GM18519 (cell line): ENCODE results near the gene NTN5.
A peak's percentile ranks its signal among the peaks of the same experiment; 100 is the strongest.
"Not testable (repeated sequence)": the region's sequence is repeated elsewhere in the genome, so short reads cannot be mapped to it uniquely, and the experiment has no call there.

Source experiments
- ATAC-seq: cut with Tn5 transposase; IDR thresholded peaks from one replicate; pipeline ENCODE4 v1.9.1; 2021; ENCODE audit warnings: mild to moderate bottlenecking, moderate library complexity; ENCODE audit not compliant: unreplicated experiment, low FRiP score

The NTN5 gene, protein sequence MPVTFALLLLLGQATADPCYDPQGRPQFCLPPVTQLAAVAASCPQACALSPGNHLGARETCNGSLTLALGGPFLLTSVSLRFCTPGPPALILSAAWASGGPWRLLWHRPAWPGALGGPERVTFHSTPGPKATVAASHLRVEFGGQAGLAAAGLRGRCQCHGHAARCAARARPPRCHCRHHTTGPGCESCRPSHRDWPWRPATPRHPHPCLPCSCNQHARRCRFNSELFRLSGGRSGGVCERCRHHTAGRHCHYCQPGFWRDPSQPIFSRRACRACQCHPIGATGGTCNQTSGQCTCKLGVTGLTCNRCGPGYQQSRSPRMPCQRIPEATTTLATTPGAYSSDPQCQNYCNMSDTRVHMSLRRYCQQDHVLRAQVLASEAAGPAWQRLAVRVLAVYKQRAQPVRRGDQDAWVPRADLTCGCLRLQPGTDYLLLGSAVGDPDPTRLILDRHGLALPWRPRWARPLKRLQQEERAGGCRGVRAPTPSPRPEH

DNA sequence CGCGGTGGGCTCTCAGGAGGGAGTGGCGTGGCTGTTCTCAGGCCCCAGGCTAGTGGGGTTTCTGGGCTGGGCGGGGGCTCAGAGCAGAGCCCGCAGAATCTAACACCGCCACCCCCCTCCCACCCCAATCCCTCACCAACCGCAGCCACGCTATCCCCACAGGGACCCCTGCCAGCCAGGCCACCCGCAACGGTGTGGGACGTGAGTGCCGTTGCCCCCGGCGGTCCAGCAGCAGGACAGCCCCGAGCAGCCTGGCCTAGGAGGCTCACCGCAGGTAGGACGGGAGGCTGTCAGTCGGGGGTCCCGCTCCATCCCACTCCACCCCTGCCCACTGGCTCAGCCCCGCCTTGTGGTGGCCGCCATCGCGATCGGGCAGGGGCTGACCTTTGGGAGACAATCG is at the start of gene NTN5:
Gene NTN5, minus strand, starts transcription at position 24 of the 400 bp plus-strand sequence. CDS start 2,031 bp downstream, outside the sequence.
- no peak for ATAC-seq

DNA sequence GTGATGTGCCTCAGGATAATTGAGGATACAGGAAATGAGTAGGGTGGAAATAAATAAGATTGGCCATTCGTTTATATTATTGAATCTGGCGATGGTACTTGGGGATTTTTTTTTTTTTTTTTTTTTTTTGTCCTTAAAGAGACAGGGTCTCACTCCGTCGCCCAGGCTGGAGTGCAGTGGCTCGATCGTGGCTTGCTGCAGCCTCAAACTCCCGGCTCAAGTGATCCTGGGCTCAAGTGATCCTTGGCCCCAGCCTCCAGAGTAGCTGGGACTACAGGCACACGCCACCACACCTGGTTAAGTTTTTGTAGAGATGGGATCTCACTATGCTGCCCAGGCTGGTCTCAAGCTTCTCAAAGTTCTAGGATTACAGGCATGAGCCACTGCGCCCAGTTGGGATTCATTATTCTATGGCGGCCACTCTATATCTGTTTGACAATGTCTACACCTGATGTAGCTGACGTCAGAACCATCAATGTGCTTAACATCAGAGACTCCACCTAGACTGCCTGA is 49.4 kb upstream of the NTN5 start:
- ATAC-seq, result no peak

DNA sequence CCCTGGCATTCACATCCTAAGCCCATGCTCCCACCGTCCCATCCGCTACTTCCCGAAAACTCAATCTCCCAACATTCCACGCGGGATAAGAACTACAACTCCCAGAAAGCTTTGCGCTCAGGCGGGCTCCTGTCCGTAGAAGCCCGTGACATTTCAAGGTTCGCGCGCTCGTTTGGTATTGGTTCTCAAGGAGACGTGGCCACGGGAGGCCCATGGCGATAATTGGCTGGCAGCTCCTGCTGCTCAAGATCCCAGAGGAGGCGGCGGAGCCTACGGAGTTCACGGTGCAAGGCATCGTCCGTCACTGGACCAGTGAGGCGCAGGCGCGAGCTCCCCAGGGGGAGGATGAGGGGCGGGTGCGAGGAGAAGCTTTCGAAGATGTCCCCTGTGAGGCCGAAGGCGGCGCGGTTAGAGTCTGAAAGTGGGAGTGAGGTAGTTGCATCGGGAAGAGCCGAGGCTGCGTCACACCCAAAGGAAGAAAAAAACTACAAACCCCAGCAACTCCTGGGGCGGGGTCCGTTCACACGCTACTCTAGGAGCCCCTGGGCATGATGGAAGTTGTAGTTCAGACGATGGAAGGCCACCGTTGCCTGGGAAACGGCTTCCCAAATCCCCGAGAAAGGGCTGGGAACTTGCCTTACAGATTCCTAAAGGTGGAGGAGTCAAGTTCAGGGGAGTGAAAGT is 47.9 kb upstream of the NTN5 start:
- peak; percentile 75 for ATAC-seq

- ATAC-seq, result no peak
These were observed 47.4 kb upstream of the NTN5 start for GRCh38 chr19:48720251-48720612.

DNA sequence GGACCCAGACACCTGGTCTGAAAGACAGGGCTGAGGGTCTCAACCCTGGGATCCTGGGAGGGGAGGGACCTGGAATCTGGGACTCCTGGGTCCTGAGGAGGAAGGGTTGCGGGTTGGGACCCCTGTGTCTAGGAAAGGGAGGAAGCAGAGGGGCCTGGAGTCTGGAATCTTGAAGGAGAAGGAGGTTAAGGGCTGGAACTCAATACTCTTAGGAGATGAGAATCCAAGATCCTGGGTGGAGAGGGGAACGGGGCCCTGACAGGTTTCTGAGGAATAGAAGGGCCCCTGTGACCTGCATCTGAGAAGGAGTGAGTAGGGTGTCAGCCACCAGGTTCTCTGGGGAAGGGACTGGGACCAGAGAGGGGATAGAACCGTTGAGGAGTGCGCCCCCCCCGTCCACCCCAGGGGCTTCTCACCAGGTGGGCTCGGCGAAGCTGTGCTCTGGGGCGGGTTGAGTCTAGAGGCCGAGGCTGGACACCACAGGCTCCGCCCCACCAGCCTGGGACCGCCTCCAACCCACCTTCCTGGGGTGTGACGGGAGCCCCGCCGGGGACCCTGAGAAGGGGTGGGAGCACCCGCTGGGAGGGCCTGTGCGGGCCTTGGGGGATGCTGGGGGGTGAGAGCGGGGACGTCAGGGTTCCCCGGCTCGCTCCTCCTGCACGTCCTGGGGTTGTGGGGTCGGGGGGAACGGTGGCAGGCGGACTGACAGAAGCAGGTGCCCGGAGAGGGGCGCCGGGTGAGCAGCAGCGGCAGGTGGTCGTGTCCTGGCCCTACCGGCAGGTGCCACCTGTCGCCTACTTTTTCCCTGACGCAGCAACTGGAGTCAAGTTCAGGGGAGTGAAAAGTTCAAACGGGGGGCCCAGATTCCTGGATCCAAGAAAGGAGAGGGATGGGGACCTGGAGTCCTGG is 46.7 kb upstream of the NTN5 start, which contains the start of gene MAMSTR:
Gene MAMSTR, minus strand, starts transcription at position 463 of the 909 bp plus-strand sequence. CDS start 694 bp downstream, outside the sequence.
- ATAC-seq, result no peak

- ATAC-seq, result no peak
These were observed 46.0 kb upstream of the NTN5 start for GRCh38 chr19:48718711-48719231.

GRCh38 chr19:48718106-48718505 is 45.3 kb upstream of the NTN5 start:
- not testable (repeated sequence) for ATAC-seq

DNA sequence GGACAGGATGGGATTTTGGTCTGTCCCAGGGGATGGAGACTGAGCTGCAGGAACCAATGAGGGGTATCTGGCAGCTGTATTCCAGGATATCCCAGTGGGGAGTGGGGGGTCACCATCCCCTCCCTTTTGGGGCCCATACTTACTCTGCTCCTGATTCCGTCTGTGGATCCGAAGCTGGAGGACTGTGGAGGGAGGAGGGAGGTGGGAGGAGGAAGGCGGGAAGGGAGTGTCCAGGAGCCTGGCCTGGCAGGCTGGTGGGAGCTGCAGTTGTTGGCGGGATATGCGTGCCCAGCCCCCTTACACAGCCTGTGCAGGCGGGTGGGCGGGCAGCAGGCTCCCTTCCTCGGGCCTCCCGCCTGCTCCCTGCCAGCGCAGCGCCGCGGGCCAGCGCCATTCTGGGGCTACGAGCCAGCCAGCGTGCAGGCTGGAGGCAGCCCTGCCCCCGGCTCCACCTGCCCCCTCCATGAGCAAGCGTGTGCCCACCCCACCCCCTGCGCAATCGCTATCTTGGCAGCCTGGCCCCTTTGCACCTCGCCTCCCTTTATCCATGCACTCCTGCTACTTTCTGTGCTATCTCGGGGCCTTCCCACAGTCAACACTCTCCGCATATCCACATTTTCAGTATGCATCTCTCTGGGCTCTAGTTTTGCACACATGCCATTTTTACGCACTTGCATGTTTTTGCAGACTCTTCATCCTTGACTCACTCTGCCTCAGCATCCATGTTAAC is 43.9 kb upstream of the NTN5 start:
- no peak for ATAC-seq

- ATAC-seq, result no peak
These were observed 42.9 kb upstream of the NTN5 start for GRCh38 chr19:48715681-48716171.

DNA sequence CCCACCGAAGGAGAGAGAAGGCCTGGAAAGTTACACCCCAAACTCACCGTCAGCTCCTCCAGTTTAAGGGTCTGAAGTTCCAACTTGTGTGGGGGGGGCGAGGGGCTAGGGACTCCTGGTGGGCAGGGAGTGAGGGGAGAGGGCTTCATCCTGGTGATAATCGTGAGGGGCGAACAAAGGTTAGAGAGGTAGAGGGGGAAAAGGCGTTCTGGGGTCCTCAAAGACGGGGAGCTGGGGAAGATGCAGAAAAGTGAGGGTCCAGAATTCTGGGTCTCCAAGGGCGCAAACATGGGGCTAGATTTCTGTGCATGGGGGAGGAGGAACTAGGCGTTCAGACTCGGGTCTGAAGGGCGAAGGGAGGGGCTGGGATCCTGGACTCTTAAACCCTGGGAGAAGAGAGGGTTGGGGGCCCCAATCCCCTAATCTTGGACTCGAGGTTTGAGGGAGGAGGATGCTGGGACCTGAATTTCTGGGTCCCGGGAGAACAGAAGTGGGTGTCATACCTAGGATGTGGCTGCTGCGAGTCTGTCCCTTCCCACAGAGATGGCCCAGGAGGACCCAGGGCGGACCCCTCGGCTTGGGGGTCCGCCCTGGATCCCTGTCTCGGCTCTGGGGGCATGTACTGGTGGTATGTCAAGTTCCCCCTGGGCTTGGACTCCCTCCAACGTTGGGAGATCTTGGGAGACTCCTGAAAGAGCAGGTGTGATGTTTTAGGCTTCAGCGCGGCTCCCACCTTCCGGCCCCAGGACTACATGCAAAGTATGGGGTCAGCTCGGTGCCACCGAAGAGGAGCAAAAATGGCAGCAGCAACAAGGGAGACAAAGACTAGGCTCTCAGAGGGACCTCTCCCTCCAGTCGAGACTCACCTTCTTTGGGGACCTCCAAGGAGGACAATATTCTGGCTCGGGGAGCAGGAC is 42.2 kb upstream of the NTN5 start:
- ATAC-seq, result no peak

- ATAC-seq, result peak; percentile 72
These were observed 41.3 kb upstream of the NTN5 start for GRCh38 chr19:48713864-48714755.

GRCh38 chr19:48713041-48713863 is 40.4 kb upstream of the NTN5 start:
- no peak for ATAC-seq

GRCh38 chr19:48711106-48711662 is 38.4 kb upstream of the NTN5 start:
- ATAC-seq, result no peak

DNA sequence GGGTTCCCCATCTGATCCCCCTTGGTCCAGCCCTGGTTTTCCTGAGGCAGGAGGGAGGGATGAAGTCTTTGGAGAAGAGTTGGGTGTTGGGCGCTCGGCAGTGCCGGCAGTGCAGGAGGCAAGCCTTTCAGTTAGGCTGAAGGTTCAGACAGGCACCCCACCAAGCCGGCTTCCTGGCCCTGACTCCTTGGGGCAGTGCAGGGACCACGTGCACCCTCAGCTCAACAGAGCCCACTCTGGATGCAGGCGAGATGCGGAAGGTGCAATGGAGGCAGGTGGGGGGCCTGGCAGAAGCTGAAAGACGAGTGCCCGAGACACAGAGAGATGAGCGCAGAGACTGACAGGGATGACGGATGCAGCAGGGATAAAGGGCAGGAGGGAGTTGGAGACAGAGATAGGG is 35.7 kb upstream of the NTN5 start:
- no peak for ATAC-seq

- no peak for ATAC-seq
These were observed 32.6 kb upstream of the NTN5 start for GRCh38 chr19:48705431-48705830.

DNA sequence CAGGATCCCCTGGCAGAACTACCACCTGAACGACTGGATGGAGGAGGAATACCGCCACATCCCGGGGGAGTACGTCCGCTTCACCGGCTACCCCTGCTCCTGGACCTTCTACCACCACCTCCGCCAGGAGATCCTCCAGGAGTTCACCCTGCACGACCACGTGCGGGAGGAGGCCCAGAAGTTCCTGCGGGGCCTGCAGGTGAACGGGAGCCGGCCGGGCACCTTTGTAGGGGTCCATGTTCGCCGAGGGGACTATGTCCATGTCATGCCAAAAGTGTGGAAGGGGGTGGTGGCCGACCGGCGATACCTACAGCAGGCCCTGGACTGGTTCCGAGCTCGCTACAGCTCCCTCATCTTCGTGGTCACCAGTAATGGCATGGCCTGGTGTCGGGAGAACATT is 30.5 kb upstream of the NTN5 start:
- ATAC-seq, result no peak
